HG03565 (cell line): ENCODE results near the gene SH3BGRL3.
"Not testable (repeated sequence)": the region's sequence is repeated elsewhere in the genome, so short reads cannot be mapped to it uniquely, and the experiment has no call there.

Source experiments
- ATAC-seq: cut with Tn5 transposase; IDR thresholded peaks from one replicate; pipeline ENCODE4 v1.9.1; 2021; ENCODE audit warnings: mild to moderate bottlenecking, moderate library complexity; ENCODE audit not compliant: unreplicated experiment

SH3BGRL3 gene

GRCh38 chr1:26315874-26316850 is 36.3 kb downstream of the SH3BGRL3 start:
- ATAC-seq: no peak

- ATAC-seq: no peak
Measured at GRCh38 chr1:26317146-26317545, 37.3 kb downstream of the SH3BGRL3 start.

DNA sequence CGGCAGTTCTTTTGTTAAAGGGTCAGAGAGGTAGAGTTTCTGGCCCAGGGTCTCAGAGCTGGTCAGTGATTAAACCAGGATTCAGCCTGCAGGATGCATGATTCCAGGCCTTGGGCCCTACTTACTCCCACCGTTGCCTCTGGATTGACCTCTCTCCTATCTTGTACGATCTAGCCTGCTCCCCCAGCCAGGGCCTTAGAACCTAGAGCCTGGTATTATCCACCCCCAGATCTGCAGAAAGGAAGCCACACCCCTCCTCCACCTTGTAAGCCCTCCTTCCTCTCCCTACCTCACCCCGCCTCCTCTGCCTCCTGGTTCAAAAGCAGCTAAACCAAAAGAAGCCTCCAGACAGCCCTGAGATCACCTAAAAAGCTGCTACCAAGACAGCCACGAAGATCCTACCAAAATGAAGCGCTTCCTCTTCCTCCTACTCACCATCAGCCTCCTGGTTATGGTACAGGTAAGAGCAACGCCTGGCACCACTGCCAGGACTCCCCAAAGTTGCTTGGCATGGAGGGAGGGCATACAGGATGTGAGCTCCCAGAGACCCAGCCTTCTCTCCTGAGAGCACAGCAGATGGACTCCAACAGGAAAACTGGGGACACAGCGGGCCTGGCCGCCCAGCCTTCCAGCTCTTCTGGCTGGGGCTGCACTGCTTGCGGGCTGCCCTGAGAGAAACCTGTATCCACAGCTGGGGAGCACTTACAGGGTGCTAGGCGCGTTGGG is 37.9 kb downstream of the SH3BGRL3 start, which contains the start of gene CD52:
TSS of gene CD52 (plus strand) at position 347 of the 726 bp plus-strand sequence. CDS start at position 407, 60 bp downstream.
- no peak for ATAC-seq

- ATAC-seq: no peak
Measured at GRCh38 chr1:26318338-26319064, 38.6 kb downstream of the SH3BGRL3 start.

DNA sequence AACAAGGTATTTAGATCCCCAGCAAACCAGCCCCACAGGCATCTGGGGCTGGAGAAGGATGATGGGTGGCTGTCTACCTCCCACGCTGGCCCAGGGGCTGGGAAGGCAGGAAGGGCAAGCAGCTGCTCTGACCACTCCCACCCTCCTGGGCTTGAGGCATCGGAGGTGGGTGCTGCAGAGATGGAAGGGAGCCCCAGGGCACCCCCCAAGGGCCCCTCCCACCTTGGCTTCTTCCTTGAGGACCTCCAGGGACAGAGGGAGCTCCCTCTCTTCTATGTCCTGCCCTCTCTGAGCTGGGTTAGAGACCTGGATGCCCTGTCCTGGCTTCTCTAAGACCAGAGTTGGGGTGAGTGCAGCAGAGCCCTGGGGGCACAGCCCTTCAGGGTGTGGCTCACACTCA is 41.0 kb downstream of the SH3BGRL3 start:
- ATAC-seq: no peak

DNA sequence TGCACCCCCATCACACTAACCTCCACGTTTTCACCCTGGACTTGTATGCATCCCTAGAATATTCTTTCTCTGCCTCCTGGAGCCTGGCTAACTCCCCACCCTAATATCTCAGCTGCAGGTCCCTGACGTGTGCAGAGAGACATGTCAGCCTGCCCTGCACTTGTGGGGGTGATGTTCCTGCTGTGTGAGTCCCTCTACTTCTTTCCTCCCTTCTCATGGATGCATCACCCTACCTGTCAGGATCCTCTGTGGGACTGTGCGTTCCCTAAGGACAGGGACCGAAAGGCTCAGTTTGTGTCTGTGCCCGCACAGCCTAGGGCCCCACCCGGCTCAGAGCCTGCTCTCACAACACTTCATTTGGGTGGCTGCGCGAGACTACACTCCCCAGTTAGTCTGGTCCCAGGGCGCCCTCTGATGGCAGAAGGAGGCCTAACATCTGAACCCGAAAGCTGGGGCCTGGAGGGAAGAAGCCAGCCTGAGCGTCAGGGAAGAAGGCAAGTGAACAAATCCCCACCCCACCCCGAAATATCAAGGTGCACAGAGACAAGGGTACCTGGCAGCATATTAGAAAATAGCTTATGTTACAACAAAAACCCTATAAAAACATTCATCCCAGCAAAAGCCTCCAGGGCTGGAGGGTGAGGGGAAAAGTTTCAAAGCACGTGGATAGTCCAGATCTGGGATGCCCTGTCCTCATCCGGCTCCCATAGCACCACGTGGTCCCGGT is 41.6 kb downstream of the SH3BGRL3 start:
- ATAC-seq: no peak

DNA sequence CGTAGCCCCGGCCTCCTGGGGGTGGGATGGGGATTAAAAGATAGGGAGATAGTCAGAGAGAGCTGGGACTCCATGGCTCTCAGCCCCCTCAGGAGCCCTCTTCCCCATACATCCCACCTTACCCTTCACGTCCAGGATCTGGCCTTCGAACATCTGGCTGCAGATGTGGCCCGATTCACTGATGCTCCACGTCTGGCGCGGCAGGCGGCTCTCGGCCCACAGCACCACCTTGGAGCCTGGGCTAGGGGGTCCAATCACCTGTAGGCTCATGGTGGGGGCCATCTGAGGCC is 42.1 kb downstream of the SH3BGRL3 start:
- ATAC-seq: no peak

DNA sequence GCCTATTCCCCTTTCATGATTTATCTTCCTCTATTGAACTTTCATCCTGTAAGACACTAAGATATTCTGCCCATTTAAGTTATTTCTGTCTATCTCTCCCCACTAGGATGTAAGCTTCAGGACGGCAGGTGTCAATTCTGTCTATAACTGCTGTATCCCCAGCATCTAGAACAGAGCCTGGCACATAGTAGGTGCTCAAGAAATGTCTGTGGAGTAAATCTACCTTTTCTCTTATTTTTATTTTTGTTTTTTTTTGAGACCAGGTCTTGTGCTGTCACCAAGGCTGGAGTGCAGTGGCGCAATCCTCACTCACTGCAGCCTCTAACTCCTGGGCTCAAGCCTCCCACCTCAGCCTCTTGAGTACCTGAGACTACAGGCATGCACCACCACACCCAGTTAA is 43.5 kb downstream of the SH3BGRL3 start:
- ATAC-seq: no peak

DNA sequence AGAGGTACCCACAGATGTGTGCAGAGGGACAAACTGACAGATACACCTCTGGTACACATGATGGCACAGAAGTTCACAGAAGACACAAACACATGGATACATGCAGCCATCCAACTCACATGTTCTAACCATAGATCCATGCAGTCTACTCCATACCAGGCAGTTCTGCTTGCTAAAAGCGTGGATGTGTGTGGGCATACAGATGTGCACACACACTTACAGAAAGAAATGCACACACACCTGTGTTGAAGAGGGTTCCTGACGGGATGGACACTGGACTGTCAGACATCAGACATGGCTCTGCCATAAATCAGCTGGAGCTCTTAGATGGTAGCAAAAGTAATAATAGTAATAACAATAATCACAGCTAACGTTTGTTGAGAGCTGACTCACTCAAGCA is 44.7 kb downstream of the SH3BGRL3 start:
- ATAC-seq: no peak

DNA sequence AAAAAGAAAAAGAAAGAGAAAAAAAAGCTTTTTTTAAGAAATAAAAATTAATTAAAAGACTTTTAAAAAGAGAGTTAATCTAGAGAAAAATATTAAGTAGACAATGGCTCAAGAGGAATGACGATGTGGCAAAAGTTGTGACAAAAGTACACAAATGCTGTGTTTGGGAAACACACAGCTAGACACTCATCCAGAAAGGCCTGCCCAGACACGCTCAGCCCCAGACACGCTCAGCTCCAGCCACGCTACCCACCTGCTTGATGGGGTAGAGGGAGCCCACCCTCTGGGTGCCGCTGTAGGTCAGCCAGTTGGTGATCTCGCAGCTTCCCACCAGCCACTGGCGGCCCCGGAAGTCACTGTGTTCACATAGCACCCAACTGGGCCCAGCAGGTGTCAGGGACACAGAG is 48.1 kb downstream of the SH3BGRL3 start:
- no peak for ATAC-seq

DNA sequence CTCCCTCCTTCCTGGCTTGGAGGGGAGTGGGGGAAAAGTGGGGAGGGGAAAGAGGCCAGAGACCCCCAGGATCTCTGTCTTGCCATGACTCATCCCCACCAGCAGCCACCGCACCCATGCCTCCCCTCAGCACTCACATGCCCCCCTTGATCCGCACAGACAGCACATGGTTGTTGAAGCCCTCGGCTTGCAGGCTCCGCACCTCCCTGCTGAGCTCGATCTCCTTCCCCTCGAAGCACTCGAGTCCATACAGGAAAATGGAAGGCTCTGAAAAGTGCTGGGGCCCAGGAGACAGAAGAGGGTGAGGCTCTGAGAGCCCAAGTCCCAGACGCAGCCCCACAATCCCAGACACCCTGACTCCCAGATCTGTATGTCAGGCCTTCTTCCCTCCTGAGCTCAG is 48.7 kb downstream of the SH3BGRL3 start:
- ATAC-seq: no peak

- ATAC-seq: not testable (repeated sequence)
Measured at GRCh38 chr1:26329380-26329779, 49.5 kb downstream of the SH3BGRL3 start.

DNA sequence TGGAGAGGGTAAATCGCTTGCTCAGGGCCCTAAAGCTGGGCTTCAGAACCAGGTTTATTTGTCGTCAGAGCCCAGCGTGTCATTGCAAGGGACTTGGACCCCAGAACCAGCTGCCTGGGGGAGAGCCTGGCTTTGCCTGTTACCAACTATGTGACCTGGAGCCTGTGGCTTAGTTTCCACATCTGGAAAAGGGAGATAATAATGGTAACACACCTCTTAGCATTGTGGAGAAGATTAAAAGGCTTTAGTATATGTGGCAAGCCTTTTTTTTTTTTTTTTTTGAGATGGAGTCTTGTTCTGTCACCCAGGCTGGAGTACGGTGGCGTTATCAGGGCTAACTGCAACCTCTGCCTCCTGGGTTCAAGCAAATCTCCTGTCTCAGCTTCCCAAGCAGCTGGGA is 50.4 kb downstream of the SH3BGRL3 start:
- ATAC-seq: no peak
